ENCODE measurements around the gene RAPGEF1.

DNA sequence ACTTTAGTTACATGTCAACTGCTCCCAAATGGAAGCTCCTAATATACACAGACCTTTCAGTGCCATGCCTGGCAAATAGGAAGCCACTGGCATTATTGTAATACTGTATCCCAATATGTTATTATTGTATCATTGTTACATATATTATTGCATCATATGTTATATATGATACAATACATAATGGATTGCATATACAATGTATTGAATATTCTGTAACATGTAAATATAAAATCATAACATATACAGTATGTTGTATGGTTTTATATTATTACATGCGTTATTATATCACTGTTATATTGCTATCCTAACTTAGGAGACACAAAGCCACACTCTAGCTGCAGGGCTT is 38.5 kb downstream of the RAPGEF1 start:
- TF ChIP-seq CTCF (IDR thresholded peaks at IDR 0.05) (no peak), POLR2A (IDR thresholded peaks at IDR 0.05) (no peak), POLR2AphosphoS5 (IDR thresholded peaks at IDR 0.05) (no peak)
